Tibial artery (tissue), 4 donors: ENCODE data around the gene SNAI1.
A peak's percentile ranks its signal among the peaks of the same experiment; 100 is the strongest.

Experiments used
- DNase-seq, 2 donors: peaks; one replicate each; pipeline ENCODE4 v3.0.0-alpha.2; 2019
- H3K27ac ChIP-seq, 2 donors: fragments of 200-600 bp; sonication (generic) in 1 of 2; 1 replicate in 1 of 2; 2 replicates in 1 of 2; pipeline ENCODE4 v1.5.1; 2018 to 2019; ENCODE audit warnings: mild to moderate bottlenecking in 1 of 2
- H3K27me3 ChIP-seq, 2 donors: fragments of 200-600 bp; sonication (generic) in 1 of 2; one replicate each; pipeline versions ENCODE4 v1.5.1 to v1.6.0; 2016 to 2019
- H3K36me3 ChIP-seq, 3 donors: fragments of 200-600 bp; sonication (generic) in 2 of 3; one replicate each; pipeline ENCODE4 v1.5.1; 2016 to 2019; ENCODE audit warnings: mild to moderate bottlenecking in 2 of 3
- H3K4me1 ChIP-seq, 4 donors: fragments of 200-600 bp; sonication (generic) in 2 of 4; 1 replicate in 3 of 4; 2 replicates in 1 of 4; pipeline ENCODE4 v1.5.1; 2016 to 2019
- H3K4me3 ChIP-seq, 2 donors: fragments of 200-600 bp; sonication (generic) in 1 of 2; 1 replicate in 1 of 2; 2 replicates in 1 of 2; pipeline ENCODE4 v1.5.1; 2018 to 2019; ENCODE audit warnings: mild to moderate bottlenecking in 2 of 2
- H3K9me3 ChIP-seq, 3 donors: fragments of 200-600 bp; sonication (generic) in 1 of 3; one replicate each; pipeline ENCODE4 v1.5.1; 2016 to 2019
- CTCF ChIP-seq, 2 experiments: fragments of 200-600 bp in 1 of 2; fragments of 450-650 bp in 1 of 2; IDR thresholded peaks; one replicate each; pipeline ENCODE4 v1.5.1; 2017 to 2019; ENCODE audit warnings: antibody characterized with exemption in 2 of 2, mild to moderate bottlenecking in 1 of 2, moderate library complexity in 1 of 2
- intact Hi-C: fragments of 100-400 bp; cut with DNase I; formaldehyde crosslinking; loops from one replicate; pipeline ENCODE4 v1.15.0; 2023; ENCODE audit warnings: low total_unique reads

The SNAI1 gene

GRCh38 chr20:49978685-49979029 is 4.1 kb upstream of the SNAI1 start:
- TF ChIP-seq CTCF (IDR thresholded peaks at IDR 0.05): no peak
- Histone ChIP-seq H3K9me3 (no peaks in the 10 kb centered on the region), H3K27me3 (no peaks in the 10 kb centered on the region), H3K4me1 (peaks cover 0 to 24% (median 19%) of the 10 kb centered on the region in 4 donors), H3K27ac (no peak overlapping the region), H3K36me3 (no peaks in the 10 kb centered on the region), H3K4me3 (no peak overlapping the region)
- no peak for DNase-seq
- intact Hi-C loops: loop anchor here (1.0 to 10.0 kb wide), 2 partner anchors 93 to 196 kb away; no protein-coding TSS in a partner anchor

GRCh38 chr20:49979030-49979832 is 3.5 kb upstream of the SNAI1 start:
- H3K27me3 ChIP-seq: no peaks in the 10 kb centered on the region
- peak; percentile 99 to 100 for TF ChIP-seq CTCF (IDR thresholded peaks at IDR 0.05)
- no peaks in the 10 kb centered on the region for H3K9me3 ChIP-seq
- H3K27ac ChIP-seq: no peak overlapping the region
- H3K36me3 ChIP-seq: no peaks in the 10 kb centered on the region
- peak overlapping the region in 1 of 2 donors; percentile 30 for H3K4me3 ChIP-seq
- peak in 1 of 2 donors; percentile 68 for DNase-seq
- H3K4me1 ChIP-seq: peaks cover 0 to 29% (median 24%) of the 10 kb centered on the region in 4 donors
- intact Hi-C loops: loop anchor here (10.0 kb wide), 1 partner anchor 196 kb away; no protein-coding TSS in a partner anchor

GRCh38 chr20:49980140-49981008 is 2.4 kb upstream of the SNAI1 start:
- no peak overlapping the region for H3K4me3 ChIP-seq
- no peaks in the 10 kb centered on the region for H3K9me3 ChIP-seq
- TF ChIP-seq CTCF (IDR thresholded peaks at IDR 0.05): no peak
- no peak overlapping the region for H3K27ac ChIP-seq
- no peak for DNase-seq
- H3K27me3 ChIP-seq: no peaks in the 10 kb centered on the region
- intact Hi-C loops: no loop called here
- H3K4me1 ChIP-seq: peaks cover 0 to 41% (median 29%) of the 10 kb centered on the region in 4 donors
- no peaks in the 10 kb centered on the region for H3K36me3 ChIP-seq

- no peak for TF ChIP-seq CTCF (IDR thresholded peaks at IDR 0.05)
- DNase-seq: no peak
Measured at GRCh38 chr20:49981218-49982071, 1.3 kb upstream of the SNAI1 start.

GRCh38 chr20:49982072-49982345 is 771 bp upstream of the SNAI1 start:
- DNase-seq: no peak
- Histone ChIP-seq H3K4me3 (peak overlapping the region in 1 of 2 donors; percentile 54), H3K4me1 (peaks cover 0 to 54% (median 34%) of the 10 kb centered on the region in 4 donors), H3K36me3 (no peaks in the 10 kb centered on the region), H3K27me3 (no peaks in the 10 kb centered on the region), H3K9me3 (no peaks in the 10 kb centered on the region), H3K27ac (peak overlapping the region in 1 of 2 donors; percentile 5)
- TF ChIP-seq CTCF (IDR thresholded peaks at IDR 0.05): no peak
- intact Hi-C loops: no loop called here

More at GRCh38 chr20:49981218-49982071, 1.3 kb upstream of the SNAI1 start:
- Histone ChIP-seq H3K27me3 (no peaks in the 10 kb centered on the region), H3K9me3 (no peaks in the 10 kb centered on the region), H3K4me1 (peaks cover 0 to 51% (median 32%) of the 10 kb centered on the region in 4 donors), H3K27ac (peak overlapping the region in 1 of 2 donors; percentile 5), H3K36me3 (no peaks in the 10 kb centered on the region), H3K4me3 (no peak overlapping the region)
- intact Hi-C loops: no loop called here
